Neural progenitor cell (in vitro differentiated cells): ENCODE data around the gene PWWP2A. TPM values are rescaled to one million over a fixed set of nuclear protein-coding genes. Genes with fewer than 3 reads are reported as not detected.

Experiments
- DNase-seq: peaks from one replicate; pipeline ENCODE4 v3.0.0-alpha.2; 2016; ENCODE audit warnings: low spot score
- H2AFZ ChIP-seq: fragments of 200-600 bp; sonication (generic); replicated peaks from 2 replicates; pipeline ENCODE4 v1.6.1; 2016; ENCODE audit warnings: antibody characterized with exemption
- H3F3A ChIP-seq: fragments of 200-600 bp; sonication (generic); 2 replicates; pipeline ENCODE4 v1.6.1; 2016; ENCODE audit warnings: antibody characterized with exemption, low read depth
- H3K27ac ChIP-seq: fragments of 200-600 bp; sonication (generic); 2 replicates; pipeline ENCODE4 v1.5.1; 2016; ENCODE audit warnings: mild to moderate bottlenecking
- H3K27me3 ChIP-seq: fragments of 200-600 bp; sonication (generic); 2 replicates; pipeline ENCODE4 v1.6.1; 2016; ENCODE audit warnings: mild to moderate bottlenecking, moderate library complexity
- H3K36me3 ChIP-seq: fragments of 200-600 bp; sonication (generic); 2 replicates; pipeline ENCODE4 v1.5.1; 2016
- H3K4me1 ChIP-seq: fragments of 200-600 bp; sonication (generic); 2 replicates; pipeline ENCODE4 v1.6.1; 2016; ENCODE audit warnings: mixed run types
- H3K4me2 ChIP-seq: fragments of 200-600 bp; sonication (generic); 2 replicates; pipeline ENCODE4 v1.6.1; 2016
- H3K4me3 ChIP-seq: fragments of 200-600 bp; sonication (generic); 2 replicates; pipeline ENCODE4 v1.5.1; 2016
- H3K79me2 ChIP-seq: fragments of 200-600 bp; sonication (generic); 2 replicates; pipeline ENCODE4 v1.6.1; 2016; ENCODE audit warnings: low read depth
- H3K9ac ChIP-seq: fragments of 200-600 bp; sonication (generic); 2 replicates; pipeline ENCODE4 v1.6.1; 2016
- H3K9me3 ChIP-seq: fragments of 200-600 bp; sonication (generic); 2 replicates; pipeline ENCODE4 v1.5.1; 2016; ENCODE audit warnings: low read depth
- H4K20me1 ChIP-seq: fragments of 200-600 bp; sonication (generic); 2 replicates; pipeline ENCODE4 v1.6.1; 2016; ENCODE audit warnings: low read depth
- H3K27ac Mint-ChIP-seq: 3 replicates; pipeline ENCODE4 v1.8.0; 2021; ENCODE audit warnings: mixed read lengths
- H3K27me3 Mint-ChIP-seq: 2 replicates; pipeline ENCODE4 v1.8.0; 2022; ENCODE audit warnings: low read depth, mild to moderate bottlenecking, inconsistent platforms, moderate library complexity, mixed read lengths; ENCODE audit not compliant: insufficient read depth
- H3K36me3 Mint-ChIP-seq: 3 replicates; pipeline ENCODE4 v1.8.0; 2021; ENCODE audit warnings: mixed read lengths
- H3K4me1 Mint-ChIP-seq: 3 replicates; pipeline ENCODE4 v1.8.0; 2021; ENCODE audit warnings: mixed read lengths
- H3K4me3 Mint-ChIP-seq: 3 replicates; pipeline ENCODE4 v1.8.0; 2021; ENCODE audit warnings: mild to moderate bottlenecking, moderate library complexity, mixed read lengths
- H3K9me3 Mint-ChIP-seq: 3 replicates; pipeline ENCODE4 v1.8.0; 2020; ENCODE audit warnings: mixed read lengths
- EZH2 ChIP-seq: fragments of 200-600 bp; sonication (generic); IDR thresholded peaks from 2 replicates; pipeline ENCODE4 v1.6.1; 2017; ENCODE audit warnings: antibody characterized with exemption, mild to moderate bottlenecking, moderate library complexity
- EZH2phosphoT487 ChIP-seq: fragments of 200-600 bp; sonication (generic); IDR thresholded peaks from 2 replicates; pipeline ENCODE4 v1.6.1; 2017; ENCODE audit warnings: antibody characterized with exemption
- total RNA-seq: library from RNA; depleted of rRNA; stranded (reverse); fragments of >200 nt; gene quantifications from 2 replicates; pipeline ENCODE4 v1.2.3, GENCODE V29; 2015; ENCODE audit warnings: low replicate concordance
- TF ChIP-seq, protein P1 (sequence below): fragments of 200-600 bp; sonication (generic); IDR thresholded peaks from 2 replicates; pipeline ENCODE4 v1.5.1; 2017; ENCODE audit warnings: antibody characterized with exemption, mild to moderate bottlenecking

The PWWP2A gene
- total RNA-seq, 1 donor from 2014 or later: 49.0 TPM

- H3K27me3 ChIP-seq: no peaks in the 10 kb centered on the region
- H2AFZ ChIP-seq: no peak overlapping the region
- H3K79me2 ChIP-seq: no peaks in the 10 kb centered on the region
- peaks cover 25% of the 10 kb centered on the region for H3K36me3 Mint-ChIP-seq
- H3K9me3 Mint-ChIP-seq: no peaks in the 10 kb centered on the region
- H3K4me3 ChIP-seq: no peak overlapping the region
- H3K4me1 Mint-ChIP-seq: no peaks in the 10 kb centered on the region
- DNase-seq: no peak
- H4K20me1 ChIP-seq: no peaks in the 10 kb centered on the region
- H3K36me3 ChIP-seq: peaks cover 5% of the 10 kb centered on the region
- H3K9ac ChIP-seq: no peak overlapping the region
- H3K4me1 ChIP-seq: no peaks in the 10 kb centered on the region
- no peak for TF ChIP-seq EZH2phosphoT487
- TF ChIP-seq, protein P1, sequence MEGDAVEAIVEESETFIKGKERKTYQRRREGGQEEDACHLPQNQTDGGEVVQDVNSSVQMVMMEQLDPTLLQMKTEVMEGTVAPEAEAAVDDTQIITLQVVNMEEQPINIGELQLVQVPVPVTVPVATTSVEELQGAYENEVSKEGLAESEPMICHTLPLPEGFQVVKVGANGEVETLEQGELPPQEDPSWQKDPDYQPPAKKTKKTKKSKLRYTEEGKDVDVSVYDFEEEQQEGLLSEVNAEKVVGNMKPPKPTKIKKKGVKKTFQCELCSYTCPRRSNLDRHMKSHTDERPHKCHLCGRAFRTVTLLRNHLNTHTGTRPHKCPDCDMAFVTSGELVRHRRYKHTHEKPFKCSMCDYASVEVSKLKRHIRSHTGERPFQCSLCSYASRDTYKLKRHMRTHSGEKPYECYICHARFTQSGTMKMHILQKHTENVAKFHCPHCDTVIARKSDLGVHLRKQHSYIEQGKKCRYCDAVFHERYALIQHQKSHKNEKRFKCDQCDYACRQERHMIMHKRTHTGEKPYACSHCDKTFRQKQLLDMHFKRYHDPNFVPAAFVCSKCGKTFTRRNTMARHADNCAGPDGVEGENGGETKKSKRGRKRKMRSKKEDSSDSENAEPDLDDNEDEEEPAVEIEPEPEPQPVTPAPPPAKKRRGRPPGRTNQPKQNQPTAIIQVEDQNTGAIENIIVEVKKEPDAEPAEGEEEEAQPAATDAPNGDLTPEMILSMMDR: no peak
- H3K4me3 Mint-ChIP-seq: no peak overlapping the region
- no peaks in the 10 kb centered on the region for H3K9me3 ChIP-seq
- peaks cover 2% of the 10 kb centered on the region for H3K27me3 Mint-ChIP-seq
- H3K27ac Mint-ChIP-seq: no peak overlapping the region
- H3K27ac ChIP-seq: no peak overlapping the region
- no peak overlapping the region for H3K4me2 ChIP-seq
- H3F3A ChIP-seq: no peaks in the 10 kb centered on the region
These were observed 71.1 kb downstream of the PWWP2A start for GRCh38 chr5:160048131-160048530.

DNA sequence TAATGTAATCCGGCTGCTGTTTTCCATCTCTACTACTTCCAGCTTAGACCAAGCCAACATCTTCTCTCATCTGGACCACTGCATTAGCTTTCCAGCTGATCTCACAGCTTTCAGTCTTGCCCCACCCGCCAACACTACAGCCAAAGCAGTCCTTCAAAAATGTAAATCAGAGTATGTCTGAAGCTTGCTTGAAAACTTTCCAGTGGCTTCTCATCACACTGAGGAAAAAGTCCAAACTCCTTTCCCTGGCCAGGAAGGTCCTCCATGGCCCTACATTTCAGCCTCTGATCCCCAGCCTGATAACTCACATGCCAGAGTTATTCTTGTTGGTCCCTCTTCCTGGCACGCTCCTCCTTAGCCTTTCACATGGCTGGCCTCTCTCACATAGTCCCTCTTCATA lies 71.8 kb downstream of the PWWP2A start:
- no peaks in the 10 kb centered on the region for H3K9me3 Mint-ChIP-seq
- H3K36me3 Mint-ChIP-seq: peaks cover 25% of the 10 kb centered on the region
- H3K36me3 ChIP-seq: peaks cover 5% of the 10 kb centered on the region
- no peaks in the 10 kb centered on the region for H3K9me3 ChIP-seq
- H3K4me1 ChIP-seq: no peaks in the 10 kb centered on the region
- no peaks in the 10 kb centered on the region for H3K4me1 Mint-ChIP-seq
- no peak overlapping the region for H3K4me3 Mint-ChIP-seq
- no peak overlapping the region for H2AFZ ChIP-seq
- TF ChIP-seq EZH2: no peak
- no peak for TF ChIP-seq EZH2phosphoT487
- TF ChIP-seq, protein P1: no peak
- no peak overlapping the region for H3K4me2 ChIP-seq
- H4K20me1 ChIP-seq: no peaks in the 10 kb centered on the region
- H3K27ac ChIP-seq: no peak overlapping the region
- no peaks in the 10 kb centered on the region for H3K79me2 ChIP-seq
- no peak overlapping the region for H3K4me3 ChIP-seq
- H3K27me3 Mint-ChIP-seq: peaks cover 2% of the 10 kb centered on the region
- no peaks in the 10 kb centered on the region for H3K27me3 ChIP-seq
- no peak overlapping the region for H3K9ac ChIP-seq
- no peak for DNase-seq
- no peak overlapping the region for H3K27ac Mint-ChIP-seq
- H3F3A ChIP-seq: no peaks in the 10 kb centered on the region

DNA sequence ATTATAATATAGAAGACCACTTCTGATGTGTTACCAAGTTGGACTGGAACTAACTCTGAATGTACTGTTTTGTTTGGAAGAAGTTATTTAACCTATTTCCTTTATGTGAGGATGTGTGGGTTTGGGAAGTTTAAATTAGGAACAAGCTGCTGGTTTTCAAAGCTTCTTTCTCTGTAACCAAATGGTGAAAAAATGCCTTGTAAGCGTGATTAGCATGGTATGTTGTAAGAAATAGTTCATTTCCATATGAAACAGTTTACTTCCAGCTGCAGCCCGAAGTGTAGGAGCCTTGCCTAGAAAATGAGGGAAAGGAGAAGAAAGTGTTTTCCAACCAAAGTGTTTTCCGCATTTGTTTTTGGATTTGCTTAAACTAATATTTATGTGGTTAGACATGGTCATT lies 74.3 kb downstream of the PWWP2A start:
- no peaks in the 10 kb centered on the region for H3K4me1 ChIP-seq
- H2AFZ ChIP-seq: no peak overlapping the region
- H3K9me3 Mint-ChIP-seq: no peaks in the 10 kb centered on the region
- H3K9ac ChIP-seq: no peak overlapping the region
- H3K4me1 Mint-ChIP-seq: no peaks in the 10 kb centered on the region
- H3K27me3 Mint-ChIP-seq: peaks cover 2% of the 10 kb centered on the region
- no peak overlapping the region for H3K4me3 Mint-ChIP-seq
- no peaks in the 10 kb centered on the region for H3K9me3 ChIP-seq
- H3K4me2 ChIP-seq: no peak overlapping the region
- no peaks in the 10 kb centered on the region for H3K36me3 ChIP-seq
- H3K4me3 ChIP-seq: no peak overlapping the region
- no peak overlapping the region for H3K27ac Mint-ChIP-seq
- H3K79me2 ChIP-seq: no peaks in the 10 kb centered on the region
- H4K20me1 ChIP-seq: no peaks in the 10 kb centered on the region
- H3K36me3 Mint-ChIP-seq: peaks cover 19% of the 10 kb centered on the region
- no peak overlapping the region for H3K27ac ChIP-seq
- DNase-seq: no peak
- no peaks in the 10 kb centered on the region for H3F3A ChIP-seq
- no peaks in the 10 kb centered on the region for H3K27me3 ChIP-seq
- TF ChIP-seq EZH2phosphoT487: no peak
- TF ChIP-seq, protein P1: no peak
- TF ChIP-seq EZH2: no peak
